Astrocyte (in vitro differentiated cells and primary cell): ENCODE data around the gene BLVRB. TPM values are rescaled to one million over a fixed set of nuclear protein-coding genes. Genes with fewer than 3 reads are reported as not detected.

Experiments
- DNase-seq: peaks from one replicate; pipeline ENCODE4 v3.0.0-alpha.2; 2010; ENCODE audit warnings: low read depth
- FAIRE-seq: peaks from 2 replicates; lab custom pipeline; 2011; peaks lifted over from hg19 to GRCh38; lab: Jason Lieb, UNC
- H2AFZ ChIP-seq: 2 replicates; pipeline ENCODE4 v1.6.0; 2012; ENCODE audit warnings: low read depth, low read length, inconsistent platforms
- H3K27ac ChIP-seq: 2 replicates; pipeline ENCODE4 v1.5.1; 2011; ENCODE audit warnings: low read depth, low read length, inconsistent platforms
- H3K27me3 ChIP-seq: 2 replicates; pipeline ENCODE4 v1.6.0; 2011; ENCODE audit warnings: low read length, inconsistent platforms; ENCODE audit not compliant: insufficient read depth
- H3K36me3 ChIP-seq: 2 replicates; pipeline ENCODE4 v1.5.1; 2011; ENCODE audit warnings: low read length, inconsistent platforms; ENCODE audit not compliant: insufficient read depth
- H3K4me1 ChIP-seq: 2 replicates; pipeline ENCODE4 v1.5.1; 2011; ENCODE audit warnings: low read length, inconsistent platforms; ENCODE audit not compliant: insufficient read depth
- H3K4me2 ChIP-seq: 2 replicates; pipeline ENCODE4 v1.6.0; 2012; ENCODE audit warnings: low read length, inconsistent platforms
- H3K4me3 ChIP-seq: 2 replicates; pipeline ENCODE4 v1.5.1; 2011; ENCODE audit warnings: low read depth, mild to moderate bottlenecking, low read length, inconsistent platforms; ENCODE audit not compliant: insufficient read depth
- H3K79me2 ChIP-seq: 2 replicates; pipeline ENCODE4 v1.6.0; 2012; ENCODE audit warnings: mild to moderate bottlenecking, low read length, inconsistent platforms; ENCODE audit not compliant: insufficient read depth
- H3K9ac ChIP-seq: 2 replicates; pipeline ENCODE4 v1.6.0; 2012; ENCODE audit warnings: mild to moderate bottlenecking, low read length, inconsistent platforms
- H3K9me3 ChIP-seq: 2 replicates; pipeline ENCODE4 v1.5.1; 2012; ENCODE audit warnings: low read depth, mild to moderate bottlenecking, low read length, inconsistent platforms; ENCODE audit not compliant: insufficient read depth
- H4K20me1 ChIP-seq: 2 replicates; pipeline ENCODE4 v1.6.0; 2012; ENCODE audit warnings: low read length, inconsistent platforms; ENCODE audit not compliant: insufficient read depth
- H3K27ac Mint-ChIP-seq: one replicate; pipeline ENCODE4 v1.8.0; 2021; ENCODE audit warnings: mild to moderate bottlenecking, mixed read lengths; ENCODE audit not compliant: unreplicated experiment
- H3K27me3 Mint-ChIP-seq: one replicate; pipeline ENCODE4 v1.8.0; 2021; ENCODE audit warnings: low read depth, mixed read lengths; ENCODE audit not compliant: unreplicated experiment
- H3K36me3 Mint-ChIP-seq: one replicate; pipeline ENCODE4 v1.8.0; 2021; ENCODE audit warnings: low read depth, mixed read lengths; ENCODE audit not compliant: unreplicated experiment
- H3K4me1 Mint-ChIP-seq: one replicate; pipeline ENCODE4 v1.8.0; 2021; ENCODE audit warnings: low read depth, mixed read lengths; ENCODE audit not compliant: unreplicated experiment
- H3K4me3 Mint-ChIP-seq: one replicate; pipeline ENCODE4 v1.8.0; 2021; ENCODE audit warnings: mild to moderate bottlenecking, moderate library complexity, mixed read lengths; ENCODE audit not compliant: unreplicated experiment
- H3K9me3 Mint-ChIP-seq: one replicate; pipeline ENCODE4 v1.8.0; 2021; ENCODE audit warnings: mild to moderate bottlenecking, mixed read lengths; ENCODE audit not compliant: unreplicated experiment
- EZH2 ChIP-seq: IDR thresholded peaks from 2 replicates; pipeline ENCODE4 v1.6.1; 2012; ENCODE audit warnings: mild to moderate bottlenecking, low read length, inconsistent platforms; ENCODE audit not compliant: insufficient read depth
- total RNA-seq: library from RNA; stranded (reverse); gene quantifications from 2 replicates; pipeline ENCODE4 v1.2.1, GENCODE V29; 2021
- TF ChIP-seq, protein P1 (sequence below): IDR thresholded peaks from 2 replicates; pipeline ENCODE4 v1.5.1; 2011; ENCODE audit warnings: low read depth, mild to moderate bottlenecking, inconsistent platforms, low read length, moderate library complexity; ENCODE audit not compliant: insufficient read depth

Gene BLVRB
- total RNA-seq, 1 donor from 2014 or later = 27.1 TPM

DNA sequence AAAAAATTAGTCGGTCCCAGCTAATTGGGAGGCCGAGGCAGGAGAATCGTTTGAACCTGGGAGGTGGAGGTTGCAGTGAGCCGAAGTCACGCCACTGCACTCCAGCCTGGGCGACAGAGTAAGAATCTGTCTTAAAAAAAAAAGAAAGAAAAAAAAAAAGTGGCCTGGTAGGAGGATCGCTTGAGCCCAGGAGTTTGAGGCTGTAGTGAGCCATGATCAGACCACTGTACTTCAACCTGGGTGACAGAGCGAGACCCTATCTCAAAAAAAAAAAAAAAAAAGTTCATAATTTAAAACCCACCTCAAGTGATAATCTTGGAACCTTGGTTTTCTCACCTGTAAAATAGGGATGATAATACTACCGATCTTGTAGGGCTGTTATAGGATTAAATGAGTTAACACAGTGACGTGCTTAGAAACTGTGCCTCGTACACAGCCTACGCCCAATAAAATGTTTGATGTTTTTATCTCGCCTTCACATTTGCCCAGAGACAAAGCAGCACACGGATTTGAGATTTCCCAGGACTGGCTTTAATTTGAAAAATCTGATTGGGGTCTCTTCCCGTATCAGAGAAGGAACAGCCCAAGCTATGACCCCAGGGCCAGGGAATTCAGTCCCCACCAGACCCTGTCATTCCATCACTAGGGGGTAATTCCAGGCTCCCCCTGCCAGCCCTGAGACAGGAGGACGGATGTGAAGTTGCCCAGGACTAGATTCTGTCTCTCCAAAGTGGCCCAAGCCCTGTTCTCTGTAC lies 43.4 kb downstream of the BLVRB start:
- Histone ChIP-seq H4K20me1 (peaks cover 20% of the 10 kb centered on the region), H3K4me3 (no peak overlapping the region), H3K9ac (peak overlapping the region; percentile 87), H3K9me3 (no peaks in the 10 kb centered on the region), H3K27me3 (no peaks in the 10 kb centered on the region), H3K36me3 (peaks cover 10% of the 10 kb centered on the region), H3K4me2 (peak overlapping the region; percentile 94), H3K79me2 (peaks cover 38% of the 10 kb centered on the region), H2AFZ (no peak overlapping the region), H3K4me1 (peaks cover 21% of the 10 kb centered on the region), H3K27ac (peak overlapping the region; percentile 95)
- TF ChIP-seq EZH2 = no peak
- TF ChIP-seq, protein P1, sequence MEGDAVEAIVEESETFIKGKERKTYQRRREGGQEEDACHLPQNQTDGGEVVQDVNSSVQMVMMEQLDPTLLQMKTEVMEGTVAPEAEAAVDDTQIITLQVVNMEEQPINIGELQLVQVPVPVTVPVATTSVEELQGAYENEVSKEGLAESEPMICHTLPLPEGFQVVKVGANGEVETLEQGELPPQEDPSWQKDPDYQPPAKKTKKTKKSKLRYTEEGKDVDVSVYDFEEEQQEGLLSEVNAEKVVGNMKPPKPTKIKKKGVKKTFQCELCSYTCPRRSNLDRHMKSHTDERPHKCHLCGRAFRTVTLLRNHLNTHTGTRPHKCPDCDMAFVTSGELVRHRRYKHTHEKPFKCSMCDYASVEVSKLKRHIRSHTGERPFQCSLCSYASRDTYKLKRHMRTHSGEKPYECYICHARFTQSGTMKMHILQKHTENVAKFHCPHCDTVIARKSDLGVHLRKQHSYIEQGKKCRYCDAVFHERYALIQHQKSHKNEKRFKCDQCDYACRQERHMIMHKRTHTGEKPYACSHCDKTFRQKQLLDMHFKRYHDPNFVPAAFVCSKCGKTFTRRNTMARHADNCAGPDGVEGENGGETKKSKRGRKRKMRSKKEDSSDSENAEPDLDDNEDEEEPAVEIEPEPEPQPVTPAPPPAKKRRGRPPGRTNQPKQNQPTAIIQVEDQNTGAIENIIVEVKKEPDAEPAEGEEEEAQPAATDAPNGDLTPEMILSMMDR = no peak
- Mint-ChIP-seq H3K4me3 (peak overlapping the region; percentile 4), H3K36me3 (peaks cover 3% of the 10 kb centered on the region), H3K27me3 (no peaks in the 10 kb centered on the region), H3K27ac (peak overlapping the region; percentile 91), H3K4me1 (peaks cover 14% of the 10 kb centered on the region), H3K9me3 (no peaks in the 10 kb centered on the region)
- no peak for DNase-seq
- no peak for FAIRE-seq

DNA sequence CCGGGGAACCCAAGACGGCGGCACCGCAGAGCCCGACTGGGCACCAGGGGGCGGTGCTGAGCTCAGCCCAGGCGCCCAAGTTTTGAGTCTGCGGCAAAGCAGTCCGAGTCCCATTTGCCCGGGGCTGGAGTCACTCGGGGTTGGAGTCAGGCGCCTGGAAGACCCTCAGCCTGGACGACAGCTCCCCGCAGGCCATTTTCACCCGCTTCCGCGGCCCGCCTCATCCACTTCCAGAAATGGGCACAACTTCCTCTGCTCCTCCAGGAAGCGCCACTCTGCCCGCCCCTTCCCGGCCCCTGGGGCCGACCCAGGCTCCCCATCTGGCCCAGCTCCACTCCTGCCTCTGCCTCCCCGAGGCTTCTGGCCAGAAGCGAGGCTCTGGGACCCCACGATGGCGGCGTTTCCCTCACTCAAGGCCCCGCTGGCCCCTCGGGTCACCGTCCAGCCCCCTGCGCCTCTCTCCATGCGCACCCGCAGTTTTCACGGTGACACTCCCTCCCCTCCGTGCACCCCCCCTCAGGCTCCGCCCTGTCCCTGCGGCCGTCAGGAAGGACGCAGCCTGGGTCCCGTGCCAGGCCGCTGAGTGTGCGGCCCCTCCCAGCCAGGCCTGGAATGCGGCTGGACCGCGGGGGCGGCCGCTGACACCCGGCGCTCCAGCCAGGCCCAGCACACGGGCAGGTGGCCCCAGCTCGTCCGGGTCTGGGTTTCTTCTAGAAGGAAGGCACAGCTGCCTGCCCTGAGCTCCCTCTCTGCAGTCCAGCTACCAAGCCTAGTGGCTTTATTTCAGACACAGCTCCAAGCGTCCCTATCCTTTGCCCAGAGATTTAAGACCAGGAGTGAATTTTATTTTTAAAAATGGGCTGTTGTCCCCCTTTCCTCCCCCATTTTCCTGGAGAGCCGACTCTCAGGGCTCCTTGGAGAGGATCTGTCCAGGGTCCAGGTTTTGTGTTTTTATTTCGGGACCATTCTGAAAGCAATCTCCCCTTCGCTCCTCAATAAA lies 44.5 kb downstream of the BLVRB start:
- DNase-seq (peak; percentile 83), FAIRE-seq (no peak)
- no peak for TF ChIP-seq EZH2
- TF ChIP-seq, protein P1 = peak; percentile 79
- peaks cover 38% of the 10 kb centered on the region for H3K79me2 ChIP-seq
- Mint-ChIP-seq H3K4me1 (peaks cover 14% of the 10 kb centered on the region), H3K4me3 (peak overlapping the region; percentile 73), H3K27ac (peak overlapping the region; percentile 91), H3K9me3 (no peaks in the 10 kb centered on the region), H3K27me3 (no peaks in the 10 kb centered on the region), H3K36me3 (peaks cover 3% of the 10 kb centered on the region)
- H3K36me3 ChIP-seq = peaks cover 10% of the 10 kb centered on the region
- H3K27me3 ChIP-seq = no peaks in the 10 kb centered on the region
- H3K9ac ChIP-seq = peak overlapping the region; percentile 87
- peak overlapping the region; percentile 95 for H3K27ac ChIP-seq
- H3K4me2 ChIP-seq = peak overlapping the region; percentile 94
- H4K20me1 ChIP-seq = peaks cover 20% of the 10 kb centered on the region
- peaks cover 25% of the 10 kb centered on the region for H3K4me1 ChIP-seq
- H3K4me3 ChIP-seq = peak overlapping the region; percentile 68
- peak overlapping the region; percentile 67 for H2AFZ ChIP-seq
- H3K9me3 ChIP-seq = no peaks in the 10 kb centered on the region
